H1 (cell line): ENCODE measurements around the gene SGCG. TPM values are rescaled to one million over a fixed set of nuclear protein-coding genes. Genes with fewer than 3 reads are reported as not detected.

ENCODE experiments used
- CTCF ChIA-PET: fragments of 300-600 bp; sonication (Branson Sonifier 250); formaldehyde crosslinking; loops from one replicate; lab custom pipeline; 2021; ENCODE audit not compliant: partially characterized antibody; lab: Charles Lee
- POLR2A ChIA-PET: fragments of 300-600 bp; sonication (Branson Sonifier 250); formaldehyde crosslinking; loops from one replicate; lab custom pipeline; 2021; ENCODE audit warnings: inconsistent platforms; ENCODE audit not compliant: partially characterized antibody; lab: Charles Lee
- DNase-seq, 2 experiments: peaks; one replicate each; pipeline versions ENCODE4 v3.0.0 to v3.0.0-alpha.2; 2010 to 2022; ENCODE audit warnings: low spot score in 2 of 2, low read depth in 1 of 2, mixed read lengths in 1 of 2
- FAIRE-seq: peaks from 2 replicates; lab custom pipeline; 2011; peaks lifted over from hg19 to GRCh38; lab: Jason Lieb, UNC
- H2AFZ ChIP-seq: 2 replicates; pipeline ENCODE4 v1.8.1; 2012; ENCODE audit warnings: low read length, inconsistent platforms
- H2AK5ac ChIP-seq: 2 replicates; pipeline ENCODE4 v1.6.1; 2013; ENCODE audit warnings: low read depth, low read length
- H2BK120ac ChIP-seq: replicated peaks from 2 replicates; pipeline ENCODE3; 2013; ENCODE audit warnings: low read depth, low read length, inconsistent platforms
- H2BK12ac ChIP-seq: 2 replicates; pipeline ENCODE4 v1.6.1; 2013; ENCODE audit warnings: low read depth, low read length
- H2BK15ac ChIP-seq: 2 replicates; pipeline ENCODE4 v1.6.1; 2013; ENCODE audit warnings: low read length
- H2BK20ac ChIP-seq: 2 replicates; pipeline ENCODE4 v1.6.1; 2013; ENCODE audit warnings: low read length
- H2BK5ac ChIP-seq: 2 replicates; pipeline ENCODE4 v1.6.1; 2013; ENCODE audit warnings: low read depth, low read length
- H3K14ac ChIP-seq: 2 replicates; pipeline ENCODE4 v1.6.1; 2013; ENCODE audit warnings: inconsistent platforms; ENCODE audit not compliant: insufficient read length
- H3K18ac ChIP-seq: 2 replicates; pipeline ENCODE4 v1.6.1; 2013; ENCODE audit warnings: low read length; ENCODE audit errors: extremely low read depth
- H3K23ac ChIP-seq: 2 replicates; pipeline ENCODE4 v1.6.1; 2013; ENCODE audit warnings: inconsistent platforms; ENCODE audit not compliant: insufficient read length
- H3K23me2 ChIP-seq: 2 replicates; pipeline ENCODE4 v1.6.1; 2013; ENCODE audit warnings: low read depth, low read length
- H3K27ac ChIP-seq: 2 replicates; pipeline ENCODE4 v1.6.1; 2011; ENCODE audit warnings: low read depth, low read length, inconsistent platforms
- H3K27me3 ChIP-seq, 4 experiments: replicated peaks in 1 of 4; 1 replicate in 1 of 4; 2 replicates in 3 of 4; pipeline versions ENCODE4 v1.6.1 to v1.8.1; 2011 to 2013; ENCODE audit warnings: low read length in 3 of 4, mild to moderate bottlenecking in 3 of 4, inconsistent platforms in 2 of 4, mixed read lengths in 2 of 4, moderate library complexity in 1 of 4; ENCODE audit not compliant: control insufficient read depth in 3 of 4, insufficient read depth in 3 of 4; ENCODE audit errors: extremely low read depth in 1 of 4
- H3K36me3 ChIP-seq, 4 experiments: 2 replicates each; pipeline versions ENCODE4 v1.6.1 to v1.8.1; 2011 to 2013; ENCODE audit warnings: mild to moderate bottlenecking in 4 of 4, low read length in 3 of 4, moderate library complexity in 2 of 4, control low read depth in 1 of 4, inconsistent platforms in 1 of 4; ENCODE audit not compliant: insufficient read depth in 4 of 4, control insufficient read depth in 2 of 4
- H3K4ac ChIP-seq: replicated peaks from 2 replicates; pipeline ENCODE3; 2013; ENCODE audit warnings: low read length, low read depth, mixed read lengths, inconsistent platforms; ENCODE audit not compliant: insufficient read length
- H3K4me1 ChIP-seq, 4 experiments: replicated peaks in 1 of 4; 1 replicate in 1 of 4; 2 replicates in 3 of 4; pipeline versions ENCODE4 v1.6.1 to v1.8.1; 2011 to 2013; ENCODE audit warnings: low read length in 3 of 4, inconsistent platforms in 2 of 4, mixed read lengths in 1 of 4; ENCODE audit not compliant: insufficient read depth in 4 of 4, control insufficient read depth in 3 of 4
- H3K4me2 ChIP-seq, 2 experiments: 2 replicates each; pipeline versions ENCODE4 v1.6.1 to v1.8.1; 2011 to 2013; ENCODE audit warnings: low read depth in 2 of 2, low read length in 2 of 2, control low read depth in 1 of 2, inconsistent platforms in 1 of 2, mild to moderate bottlenecking in 1 of 2; ENCODE audit not compliant: insufficient read depth in 1 of 2
- H3K4me3 ChIP-seq, 4 experiments: fragments of 200-600, 300-600 bp in 1 of 4; sonication (generic), shearing (Covaris generic), sonication (Bioruptor Twin) in 1 of 4; 2 replicates each; pipeline versions ENCODE4 v1.5.1 to v1.8.1; 2011 to 2016; ENCODE audit warnings: low read length in 4 of 4, low read depth in 3 of 4, control low read depth in 2 of 4, inconsistent platforms in 2 of 4, mild to moderate bottlenecking in 2 of 4, mixed read lengths in 1 of 4, moderate library complexity in 1 of 4; ENCODE audit not compliant: insufficient read depth in 2 of 4; ENCODE audit errors: extremely low read depth in 1 of 4
- H3K56ac ChIP-seq: replicated peaks from 2 replicates; pipeline ENCODE3; 2013; ENCODE audit warnings: low read depth, mild to moderate bottlenecking, mixed read lengths, low read length, inconsistent platforms; ENCODE audit not compliant: insufficient read length
- H3K79me1 ChIP-seq: 2 replicates; pipeline ENCODE4 v1.6.1; 2013; ENCODE audit warnings: low read depth, low read length, control low read depth
- H3K79me2 ChIP-seq, 2 experiments: 2 replicates each; pipeline versions ENCODE4 v1.6.1 to v1.8.1; 2012 to 2013; ENCODE audit warnings: low read length in 2 of 2, mild to moderate bottlenecking in 2 of 2, inconsistent platforms in 1 of 2; ENCODE audit not compliant: insufficient read depth in 2 of 2, control insufficient read depth in 1 of 2
- H3K9ac ChIP-seq, 4 experiments: replicated peaks in 1 of 4; 1 replicate in 1 of 4; 2 replicates in 3 of 4; pipeline versions ENCODE4 v1.6.1 to v1.8.1; 2011 to 2013; ENCODE audit warnings: low read depth in 3 of 4, low read length in 3 of 4, control low read depth in 2 of 4, mild to moderate bottlenecking in 2 of 4, moderate library complexity in 2 of 4, inconsistent platforms in 1 of 4; ENCODE audit errors: extremely low read depth in 1 of 4
- H3K9me3 ChIP-seq, 2 experiments: 2 replicates each; pipeline versions ENCODE4 v1.6.1 to v1.8.1; 2012 to 2013; ENCODE audit warnings: mild to moderate bottlenecking in 2 of 2, moderate library complexity in 2 of 2, control low read depth in 1 of 2, inconsistent platforms in 1 of 2, low read depth in 1 of 2, low read length in 1 of 2, mixed read lengths in 1 of 2; ENCODE audit not compliant: insufficient read depth in 2 of 2
- H4K20me1 ChIP-seq, 2 experiments: replicated peaks in 1 of 2; 2 replicates each; pipeline versions ENCODE3 to v1.8.1; 2011 to 2013; ENCODE audit warnings: inconsistent platforms in 2 of 2, low read length in 2 of 2, mild to moderate bottlenecking in 1 of 2; ENCODE audit not compliant: insufficient read depth in 2 of 2, control insufficient read depth in 1 of 2
- H4K5ac ChIP-seq: 2 replicates; pipeline ENCODE4 v1.6.1; 2013; ENCODE audit warnings: low read length, low read depth, mixed read lengths, inconsistent platforms; ENCODE audit not compliant: insufficient read length
- H4K8ac ChIP-seq: 2 replicates; pipeline ENCODE4 v1.8.0; 2013; ENCODE audit warnings: mild to moderate bottlenecking, moderate library complexity, low read length, inconsistent platforms; ENCODE audit not compliant: insufficient read depth; ENCODE audit errors: extremely low read depth
- H4K91ac ChIP-seq: replicated peaks from 2 replicates; pipeline ENCODE3; 2013; ENCODE audit warnings: low read length, mixed read lengths, inconsistent platforms; ENCODE audit not compliant: insufficient read length
- EGR1 ChIP-seq: IDR thresholded peaks from 2 replicates; pipeline ENCODE4 v1.6.1; 2011; ENCODE audit warnings: low read depth, low read length, borderline replicate concordance
- KDM5A ChIP-seq: fragments of 200-600 bp; IDR thresholded peaks from 2 replicates; pipeline ENCODE4 v1.7.1; 2012; ENCODE audit warnings: mild to moderate bottlenecking, low read length, inconsistent platforms, mixed read lengths
- PHF8 ChIP-seq: fragments of 200-600 bp; sonication (generic); conservative IDR thresholded peaks from 2 replicates; pipeline ENCODE4 v1.7.1; 2012; ENCODE audit warnings: low read depth, mild to moderate bottlenecking, inconsistent platforms, low read length, moderate library complexity
- SP4 ChIP-seq: IDR thresholded peaks from 2 replicates; pipeline ENCODE4 v1.6.1; 2012; ENCODE audit warnings: low read length, inconsistent platforms
- SUZ12 ChIP-seq: fragments of 200-600 bp; sonication (generic); IDR thresholded peaks from 2 replicates; pipeline ENCODE4 v1.6.1; 2012; ENCODE audit warnings: mild to moderate bottlenecking, inconsistent platforms, low read length, moderate library complexity, mixed read lengths
- TAF7 ChIP-seq: optimal IDR thresholded peaks from 2 replicates; pipeline ENCODE3; 2011; ENCODE audit warnings: low read depth, mild to moderate bottlenecking, inconsistent platforms, low read length, moderate library complexity, borderline replicate concordance
- WGBS, 2 experiments: shearing (Covaris generic) in 1 of 2; methylation state at CpG; one replicate each; pipeline versions ENCODE4 v1.1.6 to v1.1.7; 2013 to 2015; ENCODE audit warnings: low lambda C conversion rate in 2 of 2, mixed read lengths in 2 of 2, inconsistent platforms in 1 of 2, low coverage in 1 of 2, missing lambda C conversion rate in 1 of 2; ENCODE audit not compliant: insufficient replicate concordance in 2 of 2, insufficient coverage in 1 of 2, insufficient read length in 1 of 2; ENCODE audit errors: extremely low coverage in 1 of 2, missing lambda C conversion rate in 1 of 2; 5-methylcytosine and 5-hydroxymethylcytosine counted together
- polyA plus RNA-seq, 7 experiments: library from polyadenylated mRNA; depleted of rRNA in 3 of 7; stranded (reverse) in 5 of 7; unstranded in 2 of 7; fragments of >200 nt in 5 of 7; fragments of 200-250 nt in 2 of 7; gene quantifications; 1 replicate in 5 of 7; 2 replicates in 1 of 7; 4 replicates in 1 of 7; pipeline versions ENCODE4 v1.2.1 to v1.2.3, GENCODE V29; 2011 to 2013; ENCODE audit warnings: missing spikeins in 2 of 7, mixed read lengths in 2 of 7
- total RNA-seq: library from RNA; stranded (reverse); fragmentation: NEBNext Ultra II Directional; extraction: Animal tissue kit (Norgen Biotek cat#: 25700); gene quantifications from 2 replicates; pipeline ENCODE4 v1.2.1, GENCODE V29; 2021
- TF ChIP-seq, protein P1 (sequence below): IDR thresholded peaks from 2 replicates; pipeline ENCODE4 v1.6.1; 2012; ENCODE audit warnings: inconsistent platforms

SGCG gene
- total and polyA plus RNA-seq, 2 of the 8 experiments (the other 6 are each of a cell fraction or from before 2014, with no cell fraction given): 0.05 TPM; not detected in 1

- H4K5ac ChIP-seq: no peak overlapping the region
- H3K9me3 ChIP-seq: peaks cover 2 to 5% of the 10 kb centered on the region in 2 experiments
- H3K4me2 ChIP-seq: no peak overlapping the region
- H3K4ac ChIP-seq: no peak overlapping the region
- H3K36me3 ChIP-seq: no peaks in the 10 kb centered on the region
- no peak overlapping the region for H2BK20ac ChIP-seq
- no peak overlapping the region for H4K8ac ChIP-seq
- peaks cover 0 to 1% (median 0%) of the 10 kb centered on the region in 4 experiments; a peak in 1 of 7 replicates for H3K27me3 ChIP-seq
- H2BK15ac ChIP-seq: no peak overlapping the region
- H3K56ac ChIP-seq: no peak overlapping the region
- no peaks in the 10 kb centered on the region for H3K23me2 ChIP-seq
- no peak overlapping the region for H2BK120ac ChIP-seq
- H3K18ac ChIP-seq: no peak overlapping the region
- ChIA-PET POLR2A (no interaction called here), CTCF (interaction anchor here (0.7 to 1.1 kb wide), 3 partner anchors 121 to 1016 kb away, joined by 3 read pairs; no protein-coding TSS in a partner anchor)
- no peaks in the 10 kb centered on the region for H4K20me1 ChIP-seq
- no peak overlapping the region for H4K91ac ChIP-seq
- H3K23ac ChIP-seq: no peak overlapping the region
- H2BK12ac ChIP-seq: no peak overlapping the region
- FAIRE-seq (no peak), DNase-seq (no peak)
- H2AK5ac ChIP-seq: no peak overlapping the region
- 77% methylated on average over 4 of the region's 4 CpGs; no CpG with 5 or more reads in 1 of the 2 experiments for WGBS, 2 experiments
- no peaks in the 10 kb centered on the region for H3K79me2 ChIP-seq
- H2AFZ ChIP-seq: 0 out of 2 replicates have a peak overlapping the region, but pooled peaks have one; percentile 31
- H3K14ac ChIP-seq: no peak overlapping the region
- TF ChIP-seq KDM5A: no peak
- no peak for TF ChIP-seq SP4
- no peak for TF ChIP-seq PHF8
- TF ChIP-seq, protein P1, sequence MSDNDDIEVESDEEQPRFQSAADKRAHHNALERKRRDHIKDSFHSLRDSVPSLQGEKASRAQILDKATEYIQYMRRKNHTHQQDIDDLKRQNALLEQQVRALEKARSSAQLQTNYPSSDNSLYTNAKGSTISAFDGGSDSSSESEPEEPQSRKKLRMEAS: no peak
- no peak for TF ChIP-seq TAF7
- no peak for TF ChIP-seq SUZ12
- TF ChIP-seq EGR1: no peak
- H3K27ac ChIP-seq: no peak overlapping the region
- no peak overlapping the region for H3K4me3 ChIP-seq
- no peaks in the 10 kb centered on the region for H3K79me1 ChIP-seq
- H3K9ac ChIP-seq: no peak overlapping the region
- H3K4me1 ChIP-seq: 0 out of 7 replicates have a peak, but pooled peaks cover 0 to 2% (median 0%) of the 10 kb centered on the region in 4 experiments
- no peak overlapping the region for H2BK5ac ChIP-seq
These were observed 31.9 kb downstream of the SGCG start for GRCh38 chr13:23212671-23213070.
